DMS153 treated with DMSO at 0.1 percent for 48 hours (cell line): Measurements from ENCODE around the gene FCRL5.
"Not testable (repeated sequence)": the region's sequence is repeated elsewhere in the genome, so short reads cannot be mapped to it uniquely, and the experiment has no call there.

Experiments used
- DNase-seq: peaks from one replicate; lab custom pipeline; 2025; ENCODE audit not compliant: unreplicated experiment; lab: John Stamatoyannopoulos, UW

Gene FCRL5

GRCh38 chr1:157551694-157552693 is at the start of gene FCRL5:
Gene FCRL5 (minus strand): TSS chr1:157552515. CDS start chr1:157552362, 153 bp downstream.
- DNase-seq = no peak

GRCh38 chr1:157600236-157600635 is 47.9 kb upstream of the FCRL5 start:
- DNase-seq = no peak

GRCh38 chr1:157597959-157598667 is 45.8 kb upstream of the FCRL5 start, which contains the start of gene FCRL4:
Gene FCRL4 (minus strand): TSS chr1:157598085. CDS start chr1:157597944, 141 bp downstream.
- DNase-seq = no peak

- no peak for DNase-seq
Observed at GRCh38 chr1:157596384-157596783, 44.1 kb upstream of the FCRL5 start.

- no peak for DNase-seq
Observed at GRCh38 chr1:157595356-157595755, 43.0 kb upstream of the FCRL5 start.

- no peak for DNase-seq
Observed at GRCh38 chr1:157585984-157586383, 33.7 kb upstream of the FCRL5 start.

- no peak for DNase-seq
Observed at GRCh38 chr1:157584503-157584902, 32.2 kb upstream of the FCRL5 start.

- no peak for DNase-seq
Observed at GRCh38 chr1:157580828-157581210, 28.5 kb upstream of the FCRL5 start.

- DNase-seq = peak; percentile 84
Observed at GRCh38 chr1:157580179-157580827, 28.0 kb upstream of the FCRL5 start.

GRCh38 chr1:157577420-157577819 is 25.1 kb upstream of the FCRL5 start:
- DNase-seq = no peak

GRCh38 chr1:157575744-157576143 is 23.4 kb upstream of the FCRL5 start:
- DNase-seq = no peak

- no peak for DNase-seq
Observed at GRCh38 chr1:157574836-157575235, 22.5 kb upstream of the FCRL5 start.

GRCh38 chr1:157566484-157567300 is 14.4 kb upstream of the FCRL5 start:
- no peak for DNase-seq

- DNase-seq = no peak
Observed at GRCh38 chr1:157562515-157562914, 10.2 kb upstream of the FCRL5 start.

GRCh38 chr1:157558119-157558518 is 5.8 kb upstream of the FCRL5 start:
- DNase-seq = no peak

GRCh38 chr1:157548081-157548480 is 4.2 kb downstream of the FCRL5 start:
- DNase-seq = not testable (repeated sequence)

- no peak for DNase-seq
Observed at GRCh38 chr1:157542676-157543075, 9.6 kb downstream of the FCRL5 start.

GRCh38 chr1:157540852-157541251 is 11.5 kb downstream of the FCRL5 start:
- DNase-seq = no peak

- no peak for DNase-seq
Observed at GRCh38 chr1:157540160-157540748, 12.1 kb downstream of the FCRL5 start.

GRCh38 chr1:157539568-157539967 is 12.7 kb downstream of the FCRL5 start:
- DNase-seq = no peak
